Measurements from ENCODE around the gene ADPRM. TPM values are rescaled to one million over a fixed set of nuclear protein-coding genes. Genes with fewer than 3 reads are reported as not detected.

The ADPRM gene
- total and polyA plus RNA-seq, 2 donors (not counting 3 experiments of a cell fraction or from before 2014, with no cell fraction given), result 7.4 to 7.6 TPM

- Histone ChIP-seq H3K27me3 (ENCODE audit: control insufficient read depth in 2 of 2, insufficient read depth in 2 of 2, low read length in 2 of 2) (no peaks in the 10 kb centered on the region), H3K27ac (ENCODE audit: insufficient read depth, low read depth, low read length) (no peak overlapping the region), H3K4me3 (replicated peaks in 1 of 3; ENCODE audit: insufficient read depth in 1 of 3, low read depth in 1 of 3, low read length in 3 of 3) (no peak overlapping the region), H3K4me2 (ENCODE audit: insufficient read depth, low read length) (no peak overlapping the region), H3K79me2 (ENCODE audit: control insufficient read depth, insufficient read depth, low read length) (no peaks in the 10 kb centered on the region), H2AFZ (ENCODE audit: low read depth, low read length) (no peak overlapping the region), H3K36me3 (ENCODE audit: control insufficient read depth in 2 of 2, extremely low read depth in 1 of 2, insufficient read depth in 2 of 2, low read length in 2 of 2) (no peaks in the 10 kb centered on the region), H3K4me1 (ENCODE audit: control insufficient read depth, extremely low read depth, insufficient read depth, low read length) (no peaks in the 10 kb centered on the region), H3K9me3 (replicated peaks; ENCODE audit: control insufficient read depth, insufficient read depth, low read length) (no peaks in the 10 kb centered on the region), H3K9ac (replicated peaks; ENCODE audit: extremely low read depth, insufficient read depth, low read length) (no peak overlapping the region), H4K20me1 (replicated peaks; ENCODE audit: control insufficient read depth, extremely low read depth, insufficient read depth, low read length) (no peaks in the 10 kb centered on the region), H3K9me1 (replicated peaks; ENCODE audit: control insufficient read depth, extremely low read depth, insufficient read depth, low read length) (no peaks in the 10 kb centered on the region)
- TF ChIP-seq JUN (IDR thresholded peaks at IDR 0.05; ENCODE audit: borderline replicate concordance, insufficient read depth, insufficient read length, low read depth) (no peak), MYC (IDR thresholded peaks at IDR 0.05; ENCODE audit: low read depth, low read length) (no peak), MAX (IDR thresholded peaks at IDR 0.05; ENCODE audit: insufficient read depth, insufficient read length) (no peak), FOS (IDR thresholded peaks at IDR 0.05; ENCODE audit: borderline replicate concordance, insufficient read depth, low read length) (no peak), POLR2A (IDR thresholded peaks at IDR 0.05; ENCODE audit: low read depth, low read length) (no peak)
- TF ChIP-seq, protein P1, sequence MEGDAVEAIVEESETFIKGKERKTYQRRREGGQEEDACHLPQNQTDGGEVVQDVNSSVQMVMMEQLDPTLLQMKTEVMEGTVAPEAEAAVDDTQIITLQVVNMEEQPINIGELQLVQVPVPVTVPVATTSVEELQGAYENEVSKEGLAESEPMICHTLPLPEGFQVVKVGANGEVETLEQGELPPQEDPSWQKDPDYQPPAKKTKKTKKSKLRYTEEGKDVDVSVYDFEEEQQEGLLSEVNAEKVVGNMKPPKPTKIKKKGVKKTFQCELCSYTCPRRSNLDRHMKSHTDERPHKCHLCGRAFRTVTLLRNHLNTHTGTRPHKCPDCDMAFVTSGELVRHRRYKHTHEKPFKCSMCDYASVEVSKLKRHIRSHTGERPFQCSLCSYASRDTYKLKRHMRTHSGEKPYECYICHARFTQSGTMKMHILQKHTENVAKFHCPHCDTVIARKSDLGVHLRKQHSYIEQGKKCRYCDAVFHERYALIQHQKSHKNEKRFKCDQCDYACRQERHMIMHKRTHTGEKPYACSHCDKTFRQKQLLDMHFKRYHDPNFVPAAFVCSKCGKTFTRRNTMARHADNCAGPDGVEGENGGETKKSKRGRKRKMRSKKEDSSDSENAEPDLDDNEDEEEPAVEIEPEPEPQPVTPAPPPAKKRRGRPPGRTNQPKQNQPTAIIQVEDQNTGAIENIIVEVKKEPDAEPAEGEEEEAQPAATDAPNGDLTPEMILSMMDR (IDR thresholded peaks at IDR 0.05; ENCODE audit: extremely low read depth in 1 of 2, insufficient read depth in 1 of 2, low read depth in 1 of 2, low read length in 2 of 2), result no peak
- ChIA-PET CTCF (no interaction called here), POLR2A (no interaction called here)
- intact Hi-C loops (cut with micrococcal nuclease) (no loop called here), dilution Hi-C loops (cut with MboI; ENCODE audit: extremely low pct_ligation_motif_present, low sequenced_read_pairs) (no loop called here)
- FAIRE-seq, result no peak
- no peak for DNase-seq (ENCODE audit: low read depth, low spot score)
- no TSS peak for BruUV-seq (replicated peaks)
Observed at GRCh38 chr17:10757647-10758046, 60.3 kb downstream of the ADPRM start.

GRCh38 chr17:10758062-10758461 lies 60.7 kb downstream of the ADPRM start:
- no peaks in the 10 kb centered on the region for H4K20me1 ChIP-seq (replicated peaks; ENCODE audit: control insufficient read depth, extremely low read depth, insufficient read depth, low read length)
- intact Hi-C loops (cut with micrococcal nuclease), result no loop called here
- no peaks in the 10 kb centered on the region for H3K9me1 ChIP-seq (replicated peaks; ENCODE audit: control insufficient read depth, extremely low read depth, insufficient read depth, low read length)
- no peak overlapping the region for H3K27ac ChIP-seq (ENCODE audit: insufficient read depth, low read depth, low read length)
- no peak for TF ChIP-seq EZH2 (IDR thresholded peaks at IDR 0.05; ENCODE audit: borderline replicate concordance, low read depth, low read length, severe bottlenecking)
- no peak for TF ChIP-seq FOS (IDR thresholded peaks at IDR 0.05; ENCODE audit: borderline replicate concordance, insufficient read depth, low read length)
- no peak for TF ChIP-seq MYC (IDR thresholded peaks at IDR 0.05; ENCODE audit: low read depth, low read length)
- no peak for TF ChIP-seq JUN (IDR thresholded peaks at IDR 0.05; ENCODE audit: borderline replicate concordance, insufficient read depth, insufficient read length, low read depth)
- TF ChIP-seq, protein P1 (IDR thresholded peaks at IDR 0.05; ENCODE audit: extremely low read depth in 1 of 2, insufficient read depth in 1 of 2, low read depth in 1 of 2, low read length in 2 of 2), result no peak
- no peak for TF ChIP-seq POLR2AphosphoS5 (IDR thresholded peaks at IDR 0.05; ENCODE audit: insufficient read depth, low read depth, low read length)
- no peak for TF ChIP-seq GATA2 (IDR thresholded peaks at IDR 0.05; ENCODE audit: insufficient read depth, insufficient read length, low read depth, low read length)
- no peak for TF ChIP-seq POLR2A (IDR thresholded peaks at IDR 0.05; ENCODE audit: low read depth, low read length)
- no peak for TF ChIP-seq MAX (IDR thresholded peaks at IDR 0.05; ENCODE audit: insufficient read depth, insufficient read length)
- no TSS peak for BruUV-seq (replicated peaks)
- H3K79me2 ChIP-seq (ENCODE audit: control insufficient read depth, insufficient read depth, low read length), result no peaks in the 10 kb centered on the region
- H2AFZ ChIP-seq (ENCODE audit: low read depth, low read length), result no peak overlapping the region
- H3K4me1 ChIP-seq (ENCODE audit: control insufficient read depth, extremely low read depth, insufficient read depth, low read length), result no peaks in the 10 kb centered on the region
- H3K9me3 ChIP-seq (replicated peaks; ENCODE audit: control insufficient read depth, insufficient read depth, low read length), result no peaks in the 10 kb centered on the region
- no peaks in the 10 kb centered on the region for H3K36me3 ChIP-seq (ENCODE audit: control insufficient read depth in 2 of 2, extremely low read depth in 1 of 2, insufficient read depth in 2 of 2, low read length in 2 of 2)
- ChIA-PET POLR2A (no interaction called here), CTCF (no interaction called here)
- dilution Hi-C loops (cut with MboI; ENCODE audit: extremely low pct_ligation_motif_present, low sequenced_read_pairs), result no loop called here
- DNase-seq (ENCODE audit: low read depth, low spot score), result no peak
- no peak overlapping the region for H3K4me2 ChIP-seq (ENCODE audit: insufficient read depth, low read length)
- H3K27me3 ChIP-seq (ENCODE audit: control insufficient read depth in 2 of 2, insufficient read depth in 2 of 2, low read length in 2 of 2), result no peaks in the 10 kb centered on the region
- no peak for FAIRE-seq
- no peak overlapping the region for H3K9ac ChIP-seq (replicated peaks; ENCODE audit: extremely low read depth, insufficient read depth, low read length)
- H3K4me3 ChIP-seq (replicated peaks in 1 of 3; ENCODE audit: insufficient read depth in 1 of 3, low read depth in 1 of 3, low read length in 3 of 3), result no peak overlapping the region

Data from endothelial cell of umbilical vein (primary cell).